A549 (cell line): ENCODE measurements around the gene FHIT. TPM values are rescaled to one million over a fixed set of nuclear protein-coding genes. Genes with fewer than 3 reads are reported as not detected.

Experiments used
- ATAC-seq, 2 experiments: fragments of 200-7000 bp in 1 of 2; fragments of >200 bp in 1 of 2; cut with Nextera tagmentation in 1 of 2; cut with Tn5 transposase in 1 of 2; 3 replicates each; pipeline versions ENCODE4 v1.8.0 to v1.9.1; 2018 to 2020; ENCODE audit warnings: mild to moderate bottlenecking in 1 of 2, moderate library complexity in 1 of 2
- CTCF ChIA-PET: fragments of 300-600 bp; sonication (Branson Sonifier 250); formaldehyde crosslinking; extraction: SDS; loops from one replicate; lab custom pipeline; 2021; ENCODE audit warnings: antibody characterized with exemption, inconsistent platforms; lab: Yijun Ruan, JAX
- POLR2A ChIA-PET: fragments of 350-600 bp; formaldehyde crosslinking; extraction: SDS; loops from one replicate; lab custom pipeline; 2021; ENCODE audit warnings: antibody characterized with exemption, inconsistent platforms; lab: Yijun Ruan, JAX
- DNase-seq, 2 experiments: peaks; one replicate each; pipeline versions ENCODE4 v3.0.0 to v3.0.0-alpha.2; 2011 to 2016; ENCODE audit warnings: low read depth in 1 of 2, low spot score in 1 of 2
- FAIRE-seq: peaks from 2 replicates; lab custom pipeline; 2011; peaks lifted over from hg19 to GRCh38; lab: Jason Lieb, UNC
- H3K27ac ChIP-seq, 2 experiments: fragments of >200 bp; sonication (Bioruptor Twin); formaldehyde crosslinking; 3 replicates each; pipeline ENCODE4 v1.5.1; 2016 to 2017
- H3K4me1 ChIP-seq: fragments of >200 bp; sonication (Bioruptor Twin); formaldehyde crosslinking; 3 replicates; pipeline ENCODE4 v1.6.1; 2016
- H3K4me2 ChIP-seq: fragments of >200 bp; sonication (Bioruptor Twin); formaldehyde crosslinking; 3 replicates; pipeline ENCODE4 v1.6.1; 2016
- H3K4me3 ChIP-seq: fragments of >200 bp; sonication (Bioruptor Twin); formaldehyde crosslinking; 3 replicates; pipeline ENCODE4 v1.5.1; 2016
- H3K9me3 ChIP-seq: fragments of >200 bp; sonication (Bioruptor Twin); formaldehyde crosslinking; 3 replicates; pipeline ENCODE4 v1.6.1; 2016
- BHLHE40 ChIP-seq: IDR thresholded peaks from 2 replicates; pipeline ENCODE4 v1.6.1; 2012; ENCODE audit warnings: low read depth, low read length, inconsistent platforms
- CBX8 ChIP-seq: fragments of 200-600 bp; sonication (generic); IDR thresholded peaks from 2 replicates; pipeline ENCODE4 v1.6.1; 2016
- CEBPB ChIP-seq, 2 experiments: fragments of >200 bp in 1 of 2; sonication (Bioruptor Twin) in 1 of 2; formaldehyde crosslinking in 1 of 2; IDR thresholded peaks; 2 replicates each; pipeline ENCODE4 v1.6.1; 2012 to 2016
- FOSB ChIP-seq: fragments of 250-450 bp; sonication (Bioruptor Pico); IDR thresholded peaks from 2 replicates; pipeline ENCODE4 v1.5.0; 2020; ENCODE audit warnings: mild to moderate bottlenecking, moderate library complexity
- FOXS1 ChIP-seq: fragments of 250-450 bp; sonication (Bioruptor Pico); IDR thresholded peaks from 2 replicates; pipeline ENCODE4 v1.5.0; 2020; ENCODE audit warnings: mild to moderate bottlenecking, moderate library complexity
- GATA3 ChIP-seq: IDR thresholded peaks from 2 replicates; pipeline ENCODE4 v1.6.1; 2012; ENCODE audit warnings: borderline replicate concordance
- HDAC2 ChIP-seq: fragments of 200-600 bp; sonication (generic); IDR thresholded peaks from 2 replicates; pipeline ENCODE4 v1.6.1; 2016
- HOXB13 ChIP-seq: fragments of 250-450 bp; sonication (Bioruptor Pico); IDR thresholded peaks from 2 replicates; pipeline ENCODE4 v1.5.0; 2020; ENCODE audit warnings: low read depth, mild to moderate bottlenecking, moderate library complexity
- HOXB5 ChIP-seq: fragments of 250-450 bp; sonication (Bioruptor Pico); IDR thresholded peaks from 2 replicates; pipeline ENCODE4 v1.5.0; 2020; ENCODE audit warnings: mild to moderate bottlenecking, moderate library complexity
- JUNB ChIP-seq: fragments of >200 bp; sonication (Bioruptor Twin); formaldehyde crosslinking; IDR thresholded peaks from 2 replicates; pipeline ENCODE4 v1.6.1; 2016
- KDM1A ChIP-seq: fragments of 200-600 bp; sonication (generic); IDR thresholded peaks from 2 replicates; pipeline ENCODE4 v1.6.1; 2016; ENCODE audit warnings: low read depth, mild to moderate bottlenecking
- KDM5A ChIP-seq: fragments of 200-600 bp; sonication (generic); IDR thresholded peaks from 2 replicates; pipeline ENCODE4 v1.6.1; 2016; ENCODE audit warnings: antibody characterized with exemption, mild to moderate bottlenecking
- NFE2L2 ChIP-seq: fragments of 150-350 bp; conservative IDR thresholded peaks from 2 replicates; pipeline ENCODE4 v1.6.1; 2014; ENCODE audit warnings: low read length
- PHF8 ChIP-seq: fragments of 200-600 bp; sonication (generic); IDR thresholded peaks from 2 replicates; pipeline ENCODE4 v1.6.1; 2016; ENCODE audit warnings: low read depth, mild to moderate bottlenecking, antibody characterized with exemption, moderate library complexity, borderline replicate concordance
- POLR2A ChIP-seq: IDR thresholded peaks from 2 replicates; pipeline ENCODE4 v1.6.1; 2012; ENCODE audit warnings: mild to moderate bottlenecking, low read length
- POLR2AphosphoS2 ChIP-seq: conservative IDR thresholded peaks from 2 replicates; pipeline ENCODE4 v1.6.1; 2012; ENCODE audit warnings: low read length, improper control_type of control experiment, inconsistent platforms
- RAD21 ChIP-seq, 2 experiments: fragments of >200 bp in 1 of 2; sonication (Bioruptor Twin) in 1 of 2; formaldehyde crosslinking in 1 of 2; IDR thresholded peaks in 1 of 2; conservative IDR thresholded peaks in 1 of 2; 2 replicates in 1 of 2; 3 replicates in 1 of 2; pipeline ENCODE4 v1.6.1; 2012 to 2018; ENCODE audit warnings: inconsistent platforms in 1 of 2
- RARB ChIP-seq: fragments of 250-450 bp; sonication (Bioruptor Pico); IDR thresholded peaks from 2 replicates; pipeline ENCODE4 v1.8.0; 2021; ENCODE audit warnings: mild to moderate bottlenecking, moderate library complexity
- RFX5 ChIP-seq: fragments of 450-650 bp; IDR thresholded peaks from 2 replicates; pipeline ENCODE4 v1.7.1; 2014; ENCODE audit warnings: antibody characterized with exemption, mild to moderate bottlenecking, moderate library complexity
- SMC3 ChIP-seq: fragments of >200 bp; sonication (Bioruptor Twin); formaldehyde crosslinking; IDR thresholded peaks from 3 replicates; pipeline ENCODE4 v1.6.1; 2018; ENCODE audit warnings: inconsistent platforms
- ZC3H11A ChIP-seq: fragments of 450-650 bp; IDR thresholded peaks from 2 replicates; pipeline ENCODE4 v1.6.1; 2014; ENCODE audit warnings: antibody characterized with exemption, mild to moderate bottlenecking
- ZSCAN20 ChIP-seq: fragments of 250-450 bp; sonication (Bioruptor Pico); IDR thresholded peaks from 2 replicates; pipeline ENCODE4 v1.8.0; 2022; ENCODE audit warnings: mild to moderate bottlenecking, moderate library complexity
- WGBS: methylation state at CpG from one replicate; pipeline ENCODE4 v1.1.6; 2017; ENCODE audit errors: missing lambda C conversion rate; 5-methylcytosine and 5-hydroxymethylcytosine counted together
- polyA plus RNA-seq, 4 experiments: library from polyadenylated mRNA; depleted of rRNA in 3 of 4; stranded (reverse); fragments of >200 nt; fragmentation: RNase III in 1 of 4; extraction: RNeasy Plus Mini Kit Qiagen cat#74134 plus additional on column Dnase treatment in 1 of 4; gene quantifications; 2 replicates in 3 of 4; 3 replicates in 1 of 4; pipeline ENCODE4 v1.2.3, GENCODE V29; 2011 to 2017
- TF ChIP-seq, protein P1 (sequence below): fragments of >200 bp; sonication (Bioruptor Twin); formaldehyde crosslinking; IDR thresholded peaks from 3 replicates; pipeline ENCODE4 v1.6.1; 2016
- TF ChIP-seq, protein P2 (sequence below): fragments of 250-450 bp; sonication (Bioruptor Pico); IDR thresholded peaks from 2 replicates; pipeline ENCODE4 v1.5.0; 2021; ENCODE audit warnings: mild to moderate bottlenecking, moderate library complexity, borderline replicate concordance
- TF ChIP-seq, protein P3 (sequence below): fragments of >200 bp; sonication (Bioruptor Twin); formaldehyde crosslinking; IDR thresholded peaks from 3 replicates; pipeline ENCODE4 v1.5.1; 2016
- TF ChIP-seq, protein P4 (sequence below): fragments of 450-650 bp; IDR thresholded peaks from 2 replicates; pipeline ENCODE4 v1.6.1; 2014; ENCODE audit warnings: antibody characterized with exemption
- TF ChIP-seq, protein P5 (sequence below): IDR thresholded peaks from 2 replicates; pipeline ENCODE4 v1.6.1; 2012; ENCODE audit warnings: low read depth, borderline replicate concordance
- TF ChIP-seq, protein P6 (sequence below): fragments of 150-350 bp; IDR thresholded peaks from 2 replicates; pipeline ENCODE4 v1.6.1; 2014; ENCODE audit warnings: low read depth, mild to moderate bottlenecking, low read length

Gene FHIT
- polyA plus RNA-seq, 2 of the 4 experiments (the other 2 are of a cell fraction): 0.76 to 0.92 TPM

DNA sequence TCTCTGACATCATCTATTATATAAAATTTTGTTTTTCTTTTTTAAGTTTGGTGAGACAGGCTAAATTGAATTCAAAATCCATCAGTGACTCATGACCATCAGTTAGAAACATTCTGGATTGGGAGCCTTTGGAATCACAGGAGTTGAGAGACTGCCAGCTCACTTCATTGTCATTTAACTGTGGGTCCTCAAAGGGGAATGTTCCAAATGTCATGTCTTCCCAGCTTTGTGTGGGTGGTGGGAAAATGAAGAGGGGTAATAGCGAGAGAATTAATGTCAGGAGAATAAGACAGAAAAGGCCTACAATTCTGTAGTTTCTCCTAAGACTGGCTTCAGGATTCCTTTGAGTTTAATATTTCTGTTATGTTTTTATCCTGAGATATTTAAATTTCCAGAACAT lies 1051.9 kb downstream of the FHIT start:
- CTCF ChIA-PET: no interaction called here
- FAIRE-seq: no peak

DNA sequence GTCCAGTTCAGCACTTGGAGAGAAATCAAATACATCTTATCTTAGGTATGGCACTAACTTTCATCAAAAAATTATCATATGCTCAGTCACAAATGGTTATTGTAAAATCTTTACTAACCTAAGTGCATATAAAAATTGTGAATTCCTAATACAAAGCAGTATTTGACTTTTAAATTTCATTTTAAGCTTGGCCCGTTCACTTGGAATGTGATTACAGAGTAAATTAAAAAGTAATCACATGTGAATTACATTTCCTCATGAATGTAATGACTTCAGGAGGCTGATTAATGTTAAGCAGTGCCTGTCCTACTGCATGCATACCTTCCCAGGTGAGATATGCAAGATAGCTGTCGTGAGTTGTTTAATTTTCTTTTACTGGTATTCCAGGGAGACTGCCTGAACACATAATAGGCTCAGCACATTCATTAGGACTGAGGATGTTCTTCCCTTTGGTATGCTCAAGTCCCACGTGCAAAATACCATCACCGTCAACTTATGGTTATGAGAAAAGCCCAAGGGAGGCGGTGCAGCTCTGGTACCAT lies 1053.0 kb downstream of the FHIT start:
- ATAC-seq: no peak

More for the DNA sequence above, 1051.9 kb downstream of the FHIT start:
- H3K9me3 ChIP-seq: no peaks in the 10 kb centered on the region
- no peak for DNase-seq
- no peak for ATAC-seq
- no peak overlapping the region for H3K4me2 ChIP-seq
- no peak overlapping the region for H3K27ac ChIP-seq
- WGBS: 0% methylated on average over 1 of the region's 1 CpG
- TF ChIP-seq HOXB5 (CRISPR knock-in tag) (no peak), NFE2L2 (no peak), ZSCAN20 (no peak), FOSB (CRISPR knock-in tag) (no peak), BHLHE40 (no peak), SMC3 (no peak), JUNB (no peak), RARB (CRISPR knock-in tag) (no peak), HOXB13 (no peak), FOXS1 (CRISPR knock-in tag) (no peak), KDM5A (no peak), POLR2AphosphoS2 (no peak), POLR2A (no peak), ZC3H11A (no peak), CBX8 (no peak)
- TF ChIP-seq, protein P1, sequence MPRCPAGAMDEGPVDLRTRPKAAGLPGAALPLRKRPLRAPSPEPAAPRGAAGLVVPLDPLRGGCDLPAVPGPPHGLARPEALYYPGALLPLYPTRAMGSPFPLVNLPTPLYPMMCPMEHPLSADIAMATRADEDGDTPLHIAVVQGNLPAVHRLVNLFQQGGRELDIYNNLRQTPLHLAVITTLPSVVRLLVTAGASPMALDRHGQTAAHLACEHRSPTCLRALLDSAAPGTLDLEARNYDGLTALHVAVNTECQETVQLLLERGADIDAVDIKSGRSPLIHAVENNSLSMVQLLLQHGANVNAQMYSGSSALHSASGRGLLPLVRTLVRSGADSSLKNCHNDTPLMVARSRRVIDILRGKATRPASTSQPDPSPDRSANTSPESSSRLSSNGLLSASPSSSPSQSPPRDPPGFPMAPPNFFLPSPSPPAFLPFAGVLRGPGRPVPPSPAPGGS: no peak
- TF ChIP-seq, protein P2, sequence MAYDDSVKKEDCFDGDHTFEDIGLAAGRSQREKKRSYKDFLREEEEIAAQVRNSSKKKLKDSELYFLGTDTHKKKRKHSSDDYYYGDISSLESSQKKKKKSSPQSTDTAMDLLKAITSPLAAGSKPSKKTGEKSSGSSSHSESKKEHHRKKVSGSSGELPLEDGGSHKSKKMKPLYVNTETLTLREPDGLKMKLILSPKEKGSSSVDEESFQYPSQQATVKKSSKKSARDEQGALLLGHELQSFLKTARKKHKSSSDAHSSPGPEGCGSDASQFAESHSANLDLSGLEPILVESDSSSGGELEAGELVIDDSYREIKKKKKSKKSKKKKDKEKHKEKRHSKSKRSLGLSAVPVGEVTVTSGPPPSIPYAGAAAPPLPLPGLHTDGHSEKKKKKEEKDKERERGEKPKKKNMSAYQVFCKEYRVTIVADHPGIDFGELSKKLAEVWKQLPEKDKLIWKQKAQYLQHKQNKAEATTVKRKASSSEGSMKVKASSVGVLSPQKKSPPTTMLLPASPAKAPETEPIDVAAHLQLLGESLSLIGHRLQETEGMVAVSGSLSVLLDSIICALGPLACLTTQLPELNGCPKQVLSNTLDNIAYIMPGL (CRISPR knock-in tag): no peak
- TF ChIP-seq, protein P3, sequence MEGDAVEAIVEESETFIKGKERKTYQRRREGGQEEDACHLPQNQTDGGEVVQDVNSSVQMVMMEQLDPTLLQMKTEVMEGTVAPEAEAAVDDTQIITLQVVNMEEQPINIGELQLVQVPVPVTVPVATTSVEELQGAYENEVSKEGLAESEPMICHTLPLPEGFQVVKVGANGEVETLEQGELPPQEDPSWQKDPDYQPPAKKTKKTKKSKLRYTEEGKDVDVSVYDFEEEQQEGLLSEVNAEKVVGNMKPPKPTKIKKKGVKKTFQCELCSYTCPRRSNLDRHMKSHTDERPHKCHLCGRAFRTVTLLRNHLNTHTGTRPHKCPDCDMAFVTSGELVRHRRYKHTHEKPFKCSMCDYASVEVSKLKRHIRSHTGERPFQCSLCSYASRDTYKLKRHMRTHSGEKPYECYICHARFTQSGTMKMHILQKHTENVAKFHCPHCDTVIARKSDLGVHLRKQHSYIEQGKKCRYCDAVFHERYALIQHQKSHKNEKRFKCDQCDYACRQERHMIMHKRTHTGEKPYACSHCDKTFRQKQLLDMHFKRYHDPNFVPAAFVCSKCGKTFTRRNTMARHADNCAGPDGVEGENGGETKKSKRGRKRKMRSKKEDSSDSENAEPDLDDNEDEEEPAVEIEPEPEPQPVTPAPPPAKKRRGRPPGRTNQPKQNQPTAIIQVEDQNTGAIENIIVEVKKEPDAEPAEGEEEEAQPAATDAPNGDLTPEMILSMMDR: no peak
- TF ChIP-seq, protein P4, sequence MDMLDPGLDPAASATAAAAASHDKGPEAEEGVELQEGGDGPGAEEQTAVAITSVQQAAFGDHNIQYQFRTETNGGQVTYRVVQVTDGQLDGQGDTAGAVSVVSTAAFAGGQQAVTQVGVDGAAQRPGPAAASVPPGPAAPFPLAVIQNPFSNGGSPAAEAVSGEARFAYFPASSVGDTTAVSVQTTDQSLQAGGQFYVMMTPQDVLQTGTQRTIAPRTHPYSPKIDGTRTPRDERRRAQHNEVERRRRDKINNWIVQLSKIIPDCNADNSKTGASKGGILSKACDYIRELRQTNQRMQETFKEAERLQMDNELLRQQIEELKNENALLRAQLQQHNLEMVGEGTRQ: no peak
- TF ChIP-seq, protein P5, sequence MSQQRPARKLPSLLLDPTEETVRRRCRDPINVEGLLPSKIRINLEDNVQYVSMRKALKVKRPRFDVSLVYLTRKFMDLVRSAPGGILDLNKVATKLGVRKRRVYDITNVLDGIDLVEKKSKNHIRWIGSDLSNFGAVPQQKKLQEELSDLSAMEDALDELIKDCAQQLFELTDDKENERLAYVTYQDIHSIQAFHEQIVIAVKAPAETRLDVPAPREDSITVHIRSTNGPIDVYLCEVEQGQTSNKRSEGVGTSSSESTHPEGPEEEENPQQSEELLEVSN: no peak
- POLR2A ChIA-PET: no interaction called here
- H3K4me3 ChIP-seq: no peak overlapping the region
- H3K4me1 ChIP-seq: no peaks in the 10 kb centered on the region

More for the DNA sequence above, 1053.0 kb downstream of the FHIT start:
- no peak overlapping the region for H3K27ac ChIP-seq
- TF ChIP-seq PHF8 (no peak), RAD21 (conservative IDR thresholded peaks at IDR 0.05 in 1 of 2, IDR thresholded peaks at IDR 0.05 in 1 of 2) (no peak), SMC3 (no peak), CEBPB (IDR thresholded peaks at IDR 0.05) (no peak), POLR2A (no peak), HDAC2 (no peak), GATA3 (no peak), RFX5 (no peak), HOXB5 (CRISPR knock-in tag) (no peak), KDM1A (no peak)
- TF ChIP-seq, protein P5: no peak
- TF ChIP-seq, protein P6, sequence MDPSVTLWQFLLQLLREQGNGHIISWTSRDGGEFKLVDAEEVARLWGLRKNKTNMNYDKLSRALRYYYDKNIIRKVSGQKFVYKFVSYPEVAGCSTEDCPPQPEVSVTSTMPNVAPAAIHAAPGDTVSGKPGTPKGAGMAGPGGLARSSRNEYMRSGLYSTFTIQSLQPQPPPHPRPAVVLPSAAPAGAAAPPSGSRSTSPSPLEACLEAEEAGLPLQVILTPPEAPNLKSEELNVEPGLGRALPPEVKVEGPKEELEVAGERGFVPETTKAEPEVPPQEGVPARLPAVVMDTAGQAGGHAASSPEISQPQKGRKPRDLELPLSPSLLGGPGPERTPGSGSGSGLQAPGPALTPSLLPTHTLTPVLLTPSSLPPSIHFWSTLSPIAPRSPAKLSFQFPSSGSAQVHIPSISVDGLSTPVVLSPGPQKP: no peak
- POLR2A ChIA-PET: no interaction called here
- H3K4me2 ChIP-seq: no peak overlapping the region
- no peak overlapping the region for H3K4me3 ChIP-seq
- CTCF ChIA-PET: no interaction called here
- no peaks in the 10 kb centered on the region for H3K4me1 ChIP-seq
- no peak for FAIRE-seq
- WGBS: 7% methylated on average over 5 of the region's 5 CpGs
- no peaks in the 10 kb centered on the region for H3K9me3 ChIP-seq
- no peak for DNase-seq
